Muscle of back (tissue), 11 donors: ENCODE data around the gene MBTPS1. TPM values are rescaled to one million over a fixed set of nuclear protein-coding genes. Genes with fewer than 3 reads are reported as not detected.

Experiments used
- DNase-seq, 3 donors: peaks; one replicate each; pipeline versions ENCODE4 v3.0.0 to v3.0.0-alpha.2; 2013
- polyA plus RNA-seq, 10 donors: library from polyadenylated mRNA; unstranded; fragments of 120-200 nt; gene quantifications; one replicate each; pipeline ENCODE4 v1.2.1, GENCODE V29; 2013; ENCODE audit not compliant: insufficient read length in 10 of 10

Gene MBTPS1
- polyA plus RNA-seq, 10 donors = 65.9 to 92.8 (median 68.7) TPM

DNA sequence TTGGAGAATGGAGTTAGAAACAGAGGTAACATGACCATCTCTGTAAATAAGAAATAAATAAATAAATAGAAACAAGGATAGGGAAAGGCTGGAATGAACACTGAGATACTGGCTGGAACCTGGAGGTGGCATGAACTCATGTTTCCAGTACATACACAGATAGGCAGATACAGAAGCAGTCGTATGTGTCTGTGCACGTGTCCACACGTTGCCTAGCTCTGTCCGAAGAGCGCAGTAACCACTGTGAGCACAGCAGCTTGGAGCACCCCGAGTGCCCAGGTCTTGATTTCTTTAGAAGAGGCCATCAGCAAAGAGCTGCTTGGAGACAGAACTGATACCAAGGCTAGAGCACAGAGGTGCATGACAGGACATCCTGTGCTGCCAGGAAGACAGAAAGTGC lies 37.1 kb downstream of the MBTPS1 start:
- no peak for DNase-seq

DNA sequence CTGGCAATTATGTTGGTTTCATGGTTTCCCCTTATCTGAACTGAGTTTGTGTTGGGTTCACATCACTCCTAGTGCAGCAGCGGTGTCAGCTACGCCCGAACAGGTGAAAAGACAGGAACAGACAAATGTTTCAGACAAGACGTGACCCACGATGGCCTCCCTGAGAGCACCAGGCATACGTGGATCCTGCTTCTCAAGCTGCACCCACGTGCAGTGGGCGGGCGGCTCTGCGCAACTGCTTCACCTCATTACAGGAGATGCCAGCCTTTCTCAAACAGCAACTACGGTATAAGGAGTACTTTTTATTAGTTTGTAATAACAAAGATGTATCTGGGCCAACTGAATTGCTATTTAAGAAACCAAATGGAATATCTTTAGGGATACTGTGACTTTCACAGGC lies 41.4 kb downstream of the MBTPS1 start:
- no peak for DNase-seq

DNA sequence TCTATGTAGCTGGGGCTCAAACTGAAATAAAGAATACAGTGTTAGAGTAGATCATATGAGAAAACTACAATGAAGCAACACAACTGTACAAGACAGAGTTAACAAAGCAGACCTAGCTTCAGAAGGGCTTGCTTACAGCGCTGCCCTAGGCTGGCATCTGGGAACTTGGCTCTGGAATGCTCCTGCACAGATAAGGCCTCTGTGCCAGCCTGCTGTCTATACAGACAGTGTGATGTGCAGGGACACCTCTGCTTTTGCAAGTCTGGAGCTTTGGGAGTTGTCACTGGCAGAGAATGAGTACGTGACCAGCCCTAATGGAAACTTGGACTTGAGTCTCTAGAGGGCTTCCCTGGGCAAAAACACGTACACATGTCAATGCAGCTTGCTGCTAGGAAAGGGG lies 42.0 kb downstream of the MBTPS1 start:
- no peak for DNase-seq

- no peak for DNase-seq
These were observed 44.7 kb downstream of the MBTPS1 start for GRCh38 chr16:84072014-84072413.

DNA sequence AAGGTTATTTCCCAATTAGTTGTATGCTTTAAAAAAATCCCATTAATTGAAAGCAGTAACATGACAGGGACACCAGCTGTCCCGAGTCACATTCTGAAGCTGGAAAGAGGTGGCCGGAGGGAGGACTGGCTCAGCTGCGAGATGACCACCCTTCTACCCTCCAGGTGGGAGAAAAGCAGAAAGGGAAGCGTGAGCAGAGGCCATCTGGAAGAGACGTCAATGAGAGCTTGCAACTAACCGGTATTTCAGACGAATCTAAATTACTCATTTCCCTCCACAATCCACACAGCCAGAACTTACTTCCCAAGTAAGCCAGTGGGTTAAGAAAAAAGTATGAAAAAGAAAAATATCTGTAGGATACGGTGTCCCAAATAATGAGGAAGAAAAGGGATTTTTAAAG lies 45.6 kb downstream of the MBTPS1 start:
- DNase-seq = no peak

GRCh38 chr16:84069540-84069939 lies 47.2 kb downstream of the MBTPS1 start:
- no peak for DNase-seq

GRCh38 chr16:84068783-84069462 lies 47.8 kb downstream of the MBTPS1 start:
- no peak for DNase-seq

GRCh38 chr16:84068041-84068440 lies 48.7 kb downstream of the MBTPS1 start:
- DNase-seq = no peak

GRCh38 chr16:84067640-84068039 lies 49.1 kb downstream of the MBTPS1 start:
- no peak for DNase-seq

- peak; percentile 20 to 71 (median 58) for DNase-seq
These were observed 51.1 kb downstream of the MBTPS1 start for GRCh38 chr16:84065536-84066132.

DNA sequence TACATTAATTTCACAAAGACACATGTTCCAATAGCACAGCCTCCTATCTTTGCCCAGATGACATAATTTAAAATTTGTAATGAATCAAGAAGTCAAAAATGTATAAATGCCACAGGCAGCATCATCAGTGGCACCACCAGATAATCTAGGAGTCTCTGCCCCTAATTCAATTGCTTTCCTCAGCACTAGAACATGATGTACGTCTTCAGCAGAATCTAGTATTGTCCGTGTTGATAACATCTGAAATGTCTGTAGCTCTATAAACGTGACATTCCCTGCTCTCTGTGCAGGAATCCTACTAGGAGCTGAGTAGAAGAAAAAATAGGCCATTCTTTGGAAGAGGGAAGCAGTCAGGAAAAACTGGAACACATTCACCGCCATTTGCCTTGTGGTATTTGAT lies 52.8 kb downstream of the MBTPS1 start:
- DNase-seq = no peak

GRCh38 chr16:84062734-84063640 lies 53.8 kb downstream of the MBTPS1 start:
- peak; percentile 33 to 66 (median 54) for DNase-seq

- DNase-seq = no peak
These were observed 55.4 kb downstream of the MBTPS1 start for GRCh38 chr16:84061236-84061819.

DNA sequence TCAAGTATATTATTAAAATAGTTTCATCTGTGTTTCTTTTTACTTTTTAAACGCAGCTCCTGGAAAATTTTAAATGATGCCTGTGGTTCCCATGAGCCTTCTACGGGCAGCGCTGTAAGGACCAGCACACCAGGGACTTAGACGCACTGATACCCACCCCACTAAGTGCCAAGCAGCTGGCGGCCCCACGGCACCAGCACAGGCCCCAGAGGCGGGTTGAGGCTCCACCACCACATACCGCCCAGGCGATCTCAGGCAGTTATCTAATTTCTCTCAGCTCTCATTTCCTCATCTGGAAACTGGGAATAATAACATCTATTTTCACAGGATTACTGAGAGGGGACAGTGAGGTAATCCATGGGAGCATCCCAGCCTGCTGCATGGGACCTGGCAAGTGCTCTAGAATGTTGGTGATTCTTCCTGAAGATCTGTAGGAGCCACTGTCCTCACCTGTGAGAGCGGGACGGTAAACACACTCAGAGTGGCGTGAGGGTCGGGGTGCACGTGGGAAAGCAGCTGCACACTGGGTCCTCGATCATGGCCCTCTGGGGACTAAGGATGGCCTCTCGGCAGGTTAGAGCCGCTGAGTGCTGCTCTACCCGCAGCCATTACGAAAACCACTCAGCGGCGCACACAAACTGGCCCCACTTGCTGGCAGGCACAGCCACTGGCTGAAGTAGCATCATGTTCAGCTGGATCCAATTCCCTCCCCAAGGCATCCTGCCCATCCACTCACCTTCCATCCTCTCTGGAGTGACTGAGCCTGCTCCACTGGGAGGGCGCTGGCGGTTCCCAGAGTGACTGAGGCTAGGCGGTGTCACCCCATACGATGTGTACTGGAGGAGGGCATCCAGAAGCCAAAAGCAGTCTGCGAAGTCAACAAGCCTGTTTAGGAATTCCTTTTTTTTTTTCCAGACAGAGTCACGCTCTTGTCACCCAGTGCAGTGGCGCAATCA lies 56.5 kb downstream of the MBTPS1 start:
- no peak for DNase-seq

- no peak for DNase-seq
These were observed 57.6 kb downstream of the MBTPS1 start for GRCh38 chr16:84059111-84059510.

- DNase-seq = no peak
These were observed 58.1 kb downstream of the MBTPS1 start for GRCh38 chr16:84058664-84059063.

- no peak for DNase-seq
These were observed 58.5 kb downstream of the MBTPS1 start for GRCh38 chr16:84058211-84058610.

- DNase-seq = no peak
These were observed 59.8 kb downstream of the MBTPS1 start for GRCh38 chr16:84056933-84057332.

- no peak for DNase-seq
These were observed 60.7 kb downstream of the MBTPS1 start for GRCh38 chr16:84055801-84056634.

DNA sequence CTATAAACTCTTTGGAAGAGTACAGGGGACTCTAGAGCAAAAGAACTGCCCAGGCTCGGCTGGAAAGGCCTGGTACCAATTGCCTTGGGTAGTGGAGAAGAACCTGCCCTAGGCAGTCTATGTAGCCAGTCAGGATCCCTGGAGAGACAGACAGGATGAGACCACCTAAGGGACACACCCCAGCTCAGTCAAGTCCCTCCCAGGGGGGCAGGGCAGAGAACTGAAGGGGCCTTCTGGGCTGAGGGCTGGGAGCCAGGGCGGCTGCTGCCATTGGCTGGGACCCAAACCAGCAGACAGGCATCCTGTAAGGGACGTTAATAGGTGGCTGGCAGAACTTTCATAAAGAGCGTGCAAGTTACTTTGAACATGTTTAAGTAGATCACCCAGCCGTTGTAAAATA lies 61.4 kb downstream of the MBTPS1 start:
- no peak for DNase-seq
